Measurements from ENCODE around the gene STX7.

STX7 gene

DNA sequence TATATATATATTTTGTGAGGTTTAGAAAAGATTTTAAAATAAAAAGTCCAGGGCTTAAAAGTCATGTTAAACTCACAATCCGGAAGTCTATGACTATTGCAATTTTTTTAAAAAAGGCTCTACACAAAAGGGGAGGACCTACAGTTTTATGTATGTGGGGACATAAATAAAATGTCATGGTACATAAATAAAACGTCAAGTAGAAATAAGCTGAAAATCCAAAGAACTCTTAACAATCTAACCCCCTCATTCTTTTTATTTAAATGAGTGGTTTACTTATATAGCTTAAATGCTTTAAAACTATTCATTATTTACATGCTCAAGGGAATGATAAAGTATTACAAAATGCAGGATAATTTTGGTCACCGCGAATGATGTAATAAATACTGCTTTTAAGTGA, 36.2 kb downstream of the STX7 start:
- DNase-seq (ENCODE audit: low spot score): no peak

DNA sequence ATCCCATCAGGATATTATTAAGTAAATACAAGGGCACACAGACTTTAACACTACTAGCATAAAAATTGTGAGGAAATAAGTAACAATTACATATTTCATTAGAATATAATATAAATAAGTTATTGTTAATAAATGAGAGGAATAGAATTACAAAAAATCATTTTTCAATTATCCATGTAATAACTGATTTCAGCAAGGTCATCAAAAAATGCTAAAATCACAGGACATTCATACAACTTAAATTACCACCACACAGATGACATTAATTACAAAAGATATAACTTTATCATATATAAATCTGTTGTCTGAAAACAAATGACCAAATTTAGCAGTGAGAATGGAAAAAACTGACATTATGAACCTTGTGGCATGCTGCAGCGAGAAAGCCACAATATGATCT, 37.0 kb downstream of the STX7 start:
- no peak for DNase-seq (ENCODE audit: low spot score)

- no peak for DNase-seq (ENCODE audit: low spot score)
Measured at GRCh38 chr6:132471787-132472186, 41.1 kb downstream of the STX7 start.

- DNase-seq (ENCODE audit: low spot score): no peak
Measured at GRCh38 chr6:132466952-132467351, 46.0 kb downstream of the STX7 start.

DNA sequence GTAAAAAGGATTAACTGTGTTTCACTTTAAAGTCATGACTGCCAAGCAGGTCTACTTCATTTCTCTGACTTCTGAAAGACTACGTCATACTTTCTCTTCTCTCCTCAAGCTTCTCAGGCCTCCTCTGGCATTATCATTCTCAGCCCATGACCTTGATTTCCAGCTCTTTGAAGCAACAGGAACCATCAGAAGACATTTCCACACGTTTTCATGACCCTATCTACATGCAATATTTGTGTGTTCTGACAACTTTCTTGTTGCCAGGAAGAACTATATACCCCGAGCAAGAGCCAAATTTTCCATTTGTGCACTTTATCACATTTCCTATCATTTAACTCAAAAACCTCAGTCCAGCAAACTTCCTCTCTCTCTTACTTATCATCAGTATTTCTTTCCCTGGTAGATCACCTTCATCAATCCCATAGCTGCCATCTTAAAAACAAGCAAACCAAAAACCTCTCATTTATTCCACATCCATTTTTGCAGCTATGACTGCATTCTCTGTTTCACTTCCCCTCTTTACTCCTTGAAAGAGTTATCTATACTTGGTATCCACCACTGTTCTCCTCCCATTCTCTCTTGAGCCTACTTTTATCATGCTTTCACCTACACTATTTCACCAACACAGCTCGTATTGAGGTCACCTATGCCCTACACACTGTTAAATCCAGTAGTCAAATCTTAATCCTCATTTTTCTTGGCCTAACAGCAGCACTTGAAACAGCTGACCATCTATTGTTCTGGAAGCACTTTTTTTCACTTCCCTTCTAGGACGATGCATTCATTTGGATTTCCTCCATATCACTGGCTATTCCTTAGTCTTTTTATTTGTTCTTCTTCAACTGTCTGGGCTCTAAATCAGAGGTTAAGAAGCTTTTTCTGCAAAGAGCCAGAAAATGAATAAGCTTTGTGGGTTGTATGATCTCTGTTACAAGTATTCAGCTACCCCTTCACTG, 47.1 kb downstream of the STX7 start:
- no peak for DNase-seq (ENCODE audit: low spot score)

- DNase-seq (ENCODE audit: low spot score): no peak
Measured at GRCh38 chr6:132464538-132465256, 48.2 kb downstream of the STX7 start.

GRCh38 chr6:132461958-132462357, 51.0 kb downstream of the STX7 start:
- DNase-seq (ENCODE audit: low spot score): no peak

DNA sequence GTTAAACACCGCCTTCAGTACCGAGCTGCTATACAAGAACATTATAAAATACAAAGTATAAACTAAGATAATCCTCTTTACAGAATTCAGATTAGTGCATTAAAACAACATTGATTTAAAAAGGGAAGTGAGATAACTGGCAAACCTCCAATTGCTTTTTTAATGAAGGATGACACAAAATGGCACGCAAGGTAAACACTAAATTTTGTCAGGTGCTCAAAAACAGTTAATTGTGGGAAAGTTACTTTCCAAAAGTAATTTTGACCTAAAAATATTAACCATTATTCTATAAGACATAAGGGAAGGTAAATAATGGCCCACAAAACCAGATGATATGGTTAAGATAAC, 53.3 kb downstream of the STX7 start:
- DNase-seq (ENCODE audit: low spot score): no peak

- DNase-seq (ENCODE audit: low spot score): no peak
Measured at GRCh38 chr6:132458887-132459604, 53.9 kb downstream of the STX7 start.

- no peak for DNase-seq (ENCODE audit: low spot score)
Measured at GRCh38 chr6:132456700-132457143, 56.2 kb downstream of the STX7 start.

- no peak for DNase-seq (ENCODE audit: low spot score)
Measured at GRCh38 chr6:132446855-132447241, 66.1 kb downstream of the STX7 start.

GRCh38 chr6:132446141-132446854, 66.6 kb downstream of the STX7 start:
- no peak for DNase-seq (ENCODE audit: low spot score)

DNA sequence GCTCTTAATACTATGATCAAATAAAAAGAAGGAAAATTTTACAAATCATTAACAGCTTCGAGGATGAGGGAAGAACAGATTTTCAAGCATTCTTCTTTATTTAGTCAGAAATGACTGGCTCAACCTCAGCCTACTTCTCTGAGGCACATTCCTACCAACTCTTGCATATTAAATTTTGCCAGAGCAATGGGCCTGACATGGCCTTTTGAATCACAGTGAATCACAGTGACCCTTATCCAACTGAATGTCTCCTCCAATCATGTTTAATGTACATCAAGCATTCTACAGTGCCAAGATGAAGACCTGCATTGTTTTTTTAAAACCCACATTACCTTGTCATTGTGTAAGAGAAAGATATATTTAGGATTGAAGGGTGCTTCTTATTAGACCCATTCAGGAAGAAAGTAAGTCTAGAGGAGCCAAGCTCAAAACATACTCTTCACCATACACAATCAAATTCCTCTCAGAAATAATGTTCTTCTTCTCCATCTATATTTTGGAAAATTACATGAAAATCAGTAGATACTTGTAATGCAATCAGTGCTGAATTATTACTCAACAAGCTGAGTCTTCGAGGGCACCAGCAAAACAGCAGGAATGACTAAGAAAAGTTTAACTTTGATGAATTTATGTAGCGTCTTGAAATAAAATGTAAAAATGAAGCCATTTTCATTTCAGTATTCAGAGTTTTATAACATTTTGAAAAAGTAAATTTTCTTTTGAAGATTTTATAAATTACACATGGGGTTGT, 67.5 kb downstream of the STX7 start:
- DNase-seq (ENCODE audit: low spot score): no peak

DNA sequence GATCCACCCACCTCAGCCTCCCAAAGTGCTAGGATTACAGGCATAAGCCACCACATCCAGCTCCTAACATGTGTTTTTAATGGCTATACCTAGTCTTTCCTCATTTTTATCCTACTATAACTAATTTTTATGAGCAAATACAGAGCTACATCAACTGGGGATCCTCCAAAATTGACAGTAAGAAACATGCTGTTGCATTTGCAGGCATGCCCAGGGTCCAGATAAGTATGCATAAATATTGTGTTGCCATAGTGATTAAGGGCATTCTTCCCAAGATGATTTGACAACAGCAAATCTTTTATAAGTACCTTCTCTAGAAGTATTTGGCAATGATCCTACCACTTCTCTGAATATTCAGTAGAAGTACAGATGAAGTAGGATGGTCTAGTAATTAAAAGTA, 69.7 kb downstream of the STX7 start:
- no peak for DNase-seq (ENCODE audit: low spot score)

DNA sequence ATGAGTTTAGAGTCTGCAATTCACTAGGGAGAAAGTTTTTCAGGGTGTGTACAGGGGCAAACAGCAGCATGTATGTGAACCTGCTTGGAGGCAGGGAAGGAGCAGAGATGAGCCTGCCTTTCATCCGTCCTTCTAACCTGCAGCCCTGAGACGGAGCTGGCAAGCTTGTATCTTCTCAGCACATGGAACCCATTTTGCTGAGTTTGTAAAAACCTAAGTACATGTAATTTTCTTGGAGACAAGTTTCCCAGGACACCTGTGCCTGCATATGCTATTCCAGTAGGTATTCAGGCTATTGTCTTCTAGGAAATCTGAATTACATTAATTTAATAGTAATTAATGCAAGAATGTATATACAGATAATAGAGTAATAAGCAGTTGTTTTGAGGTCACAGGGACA, 82.8 kb downstream of the STX7 start:
- no peak for DNase-seq (ENCODE audit: low spot score)

GRCh38 chr6:132425176-132425575, 87.7 kb downstream of the STX7 start:
- no peak for DNase-seq (ENCODE audit: low spot score)

DNA sequence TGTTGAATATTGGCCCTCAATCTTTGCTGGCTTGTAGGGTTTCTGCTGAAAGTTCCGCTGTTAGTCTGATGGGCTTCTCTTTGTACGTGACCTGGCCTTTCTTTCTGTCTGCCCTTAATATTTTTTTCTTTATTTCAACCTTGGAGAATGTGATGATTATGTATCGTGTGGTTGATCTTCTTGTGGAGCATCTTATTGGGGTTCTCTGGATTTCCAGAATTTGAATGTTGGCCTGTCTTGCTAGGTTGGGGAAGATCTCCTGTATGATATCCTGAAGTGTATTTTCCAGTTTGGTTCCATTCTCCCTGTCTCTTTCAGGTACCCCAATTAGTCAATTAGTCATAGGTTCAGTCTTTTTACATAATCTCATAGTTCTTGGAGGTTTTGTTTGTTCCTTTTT, 89.1 kb downstream of the STX7 start:
- DNase-seq (ENCODE audit: low spot score): no peak

DNA sequence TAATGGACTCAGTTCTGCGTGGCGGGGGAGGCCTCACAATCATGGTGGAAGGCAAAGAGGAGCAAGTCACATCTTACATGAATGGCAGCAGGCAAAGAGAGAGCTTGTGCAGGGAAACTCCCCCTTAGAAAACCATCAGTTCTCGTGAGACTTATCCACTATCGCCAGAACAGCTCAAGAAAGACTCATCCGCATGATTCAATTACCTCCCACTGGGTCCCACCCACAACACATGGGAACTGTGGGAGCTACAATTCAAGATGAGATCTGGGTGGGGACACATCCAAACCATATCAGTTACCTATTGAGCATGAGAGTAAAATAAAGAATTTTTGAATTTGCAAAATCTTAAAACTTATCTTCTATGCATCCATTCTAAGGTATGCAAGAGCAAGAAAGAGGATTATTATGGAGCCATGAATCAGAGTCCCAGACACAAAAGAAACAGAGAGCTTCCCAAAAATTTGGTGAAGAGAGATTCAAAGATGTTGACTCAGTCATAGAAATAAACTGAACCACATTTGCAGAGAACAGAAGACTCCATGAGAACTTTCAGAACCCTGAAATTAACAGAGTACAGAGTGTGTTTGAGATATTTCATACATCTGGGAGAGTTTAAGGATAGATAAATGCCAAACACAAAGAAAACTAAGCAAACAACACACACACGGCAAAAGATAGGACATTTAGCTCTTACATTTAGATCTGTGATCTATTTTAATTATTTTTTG, 94.5 kb downstream of the STX7 start:
- no peak for DNase-seq (ENCODE audit: low spot score)

- DNase-seq (ENCODE audit: low spot score): no peak
Measured at GRCh38 chr6:132414761-132415160, 98.2 kb downstream of the STX7 start.

DNA sequence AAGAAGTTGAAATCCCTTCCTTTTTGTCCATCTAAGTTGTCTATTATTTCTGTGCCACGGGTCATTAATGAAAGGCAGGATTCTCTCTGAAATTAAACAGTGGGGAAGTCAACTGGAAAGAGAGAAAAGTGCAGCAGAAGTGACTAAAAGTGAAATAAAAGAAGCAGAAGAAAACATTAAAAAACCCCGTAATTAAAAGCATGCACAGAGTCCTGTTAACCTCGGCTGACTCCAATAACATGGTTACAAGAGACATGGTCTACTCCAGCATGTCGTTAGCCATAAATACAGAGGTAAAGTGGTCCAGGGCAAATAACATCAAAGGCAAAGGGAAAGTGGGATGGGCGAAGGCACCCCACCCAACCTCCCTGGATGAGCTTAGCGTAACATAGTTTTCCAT, 98.6 kb downstream of the STX7 start:
- DNase-seq (ENCODE audit: low spot score): no peak

DNA sequence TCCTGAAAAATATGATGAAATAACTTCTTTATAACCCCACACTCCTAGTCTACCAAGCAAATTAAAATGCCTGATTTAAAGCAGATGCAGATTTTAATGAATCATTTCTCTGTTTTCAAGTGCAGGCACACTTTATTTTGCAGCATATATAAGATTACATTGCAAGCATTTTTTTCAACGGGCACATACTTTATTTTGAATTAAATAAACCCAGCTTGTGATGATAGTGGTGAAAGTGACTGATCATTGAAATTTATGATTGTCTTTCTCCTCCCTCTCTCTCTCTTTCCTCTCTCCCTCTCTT, 99.5 kb downstream of the STX7 start:
- no peak for DNase-seq (ENCODE audit: low spot score)
